K562 (cell line): ENCODE data around the gene BIVM. TPM values are rescaled to one million over a fixed set of nuclear protein-coding genes. Genes with fewer than 3 reads are reported as not detected.

ENCODE experiments used
- ATAC-seq: fragments of 200-7000 bp; cut with Tn5 transposase; 3 replicates; pipeline ENCODE4 v1.9.1; 2020; ENCODE audit warnings: moderate library complexity
- BruUV-seq: library from RNA; stranded (reverse); fragments of 400-500 nt; replicated peaks from 2 replicates; lab custom pipeline; 2021; lab: Mats Ljungman, UMichigan
- CTCF ChIA-PET: fragments of 300-600 bp; formaldehyde crosslinking; extraction: SDS; loops from one replicate; lab custom pipeline; 2021; ENCODE audit warnings: low intra/inter-chr PET ratio; lab: Yijun Ruan, JAX
- POLR2A ChIA-PET: fragments of 300-600, 350-650 bp; sonication (Branson Sonifier 250); formaldehyde crosslinking; extraction: SDS; loops from one replicate; lab custom pipeline; 2021; ENCODE audit warnings: antibody characterized with exemption, inconsistent platforms; lab: Yijun Ruan, JAX
- DNase-seq, 4 experiments: peaks; one replicate each; pipeline versions ENCODE4 v3.0.0 to v3.0.0-alpha.2; 2011 to 2018; ENCODE audit warnings: low spot score in 3 of 4, mixed read lengths in 3 of 4; ENCODE audit errors: extremely low read depth in 1 of 4
- FAIRE-seq: peaks from 2 replicates; lab custom pipeline; 2011; peaks lifted over from hg19 to GRCh38; lab: Jason Lieb, UNC
- H2AFZ ChIP-seq: 2 replicates; pipeline ENCODE4 v1.6.0; 2011; ENCODE audit warnings: low read depth, low read length, control low read depth, inconsistent platforms
- H3K27ac ChIP-seq: fragments of 200-600 bp; 3 replicates; pipeline ENCODE4 v1.8.0; 2011; ENCODE audit warnings: low read depth, mild to moderate bottlenecking, control low read depth, inconsistent platforms, low read length, moderate library complexity, mixed read lengths; ENCODE audit errors: extremely low read depth
- H3K27me3 ChIP-seq, 2 experiments: fragments of 300-600 bp in 1 of 2; 2 replicates in 1 of 2; 3 replicates in 1 of 2; pipeline versions ENCODE4 v1.6.0 to v1.8.0; 2011; ENCODE audit warnings: inconsistent platforms in 2 of 2, low read length in 2 of 2, mild to moderate bottlenecking in 1 of 2, mixed read lengths in 1 of 2, moderate library complexity in 1 of 2; ENCODE audit not compliant: control insufficient read depth in 2 of 2, insufficient read depth in 2 of 2
- H3K36me3 ChIP-seq: fragments of 300-600 bp; 3 replicates; pipeline ENCODE4 v1.8.0; 2011; ENCODE audit warnings: mild to moderate bottlenecking, low read length, inconsistent platforms; ENCODE audit not compliant: control insufficient read depth, insufficient read depth
- H3K4me1 ChIP-seq, 2 experiments: fragments of 200-600 bp in 1 of 2; replicated peaks in 1 of 2; 2 replicates in 1 of 2; 3 replicates in 1 of 2; pipeline versions ENCODE4 v1.5.1 to v1.8.0; 2011; ENCODE audit warnings: inconsistent platforms in 2 of 2, low read length in 2 of 2, mild to moderate bottlenecking in 1 of 2, mixed read lengths in 1 of 2, moderate library complexity in 1 of 2; ENCODE audit not compliant: control insufficient read depth in 2 of 2, insufficient read depth in 2 of 2
- H3K4me2 ChIP-seq: 2 replicates; pipeline ENCODE4 v1.6.1; 2011; ENCODE audit warnings: low read length, control low read depth, inconsistent platforms, mixed read lengths; ENCODE audit not compliant: insufficient read depth
- H3K4me3 ChIP-seq: fragments of 200-600 bp; sonication (generic), shearing (Covaris generic); 2 replicates; pipeline ENCODE4 v1.5.1; 2016; ENCODE audit warnings: control low read depth, inconsistent platforms
- H3K79me2 ChIP-seq: fragments of 200-600 bp; 3 replicates; pipeline ENCODE4 v1.8.0; 2011; ENCODE audit warnings: low read length, inconsistent platforms; ENCODE audit not compliant: control insufficient read depth, insufficient read depth
- H3K9ac ChIP-seq, 2 experiments: 2 replicates each; pipeline versions ENCODE4 v1.6.0 to v1.6.1; 2011; ENCODE audit warnings: low read depth in 2 of 2, low read length in 2 of 2, control low read depth in 1 of 2, inconsistent platforms in 1 of 2, mild to moderate bottlenecking in 1 of 2, mixed read lengths in 1 of 2; ENCODE audit not compliant: insufficient read depth in 1 of 2
- H3K9me1 ChIP-seq: one replicate; pipeline ENCODE4 v1.6.0; 2011; ENCODE audit warnings: inconsistent platforms, mild to moderate bottlenecking, low read length, moderate library complexity; ENCODE audit not compliant: control insufficient read depth, insufficient read depth
- H3K9me3 ChIP-seq: replicated peaks from 2 replicates; pipeline ENCODE4 v1.5.1; 2011; ENCODE audit warnings: low read depth, low read length, inconsistent platforms; ENCODE audit not compliant: control insufficient read depth, insufficient read depth
- H4K20me1 ChIP-seq: replicated peaks from 2 replicates; pipeline ENCODE4 v1.6.1; 2011; ENCODE audit warnings: low read length, inconsistent platforms, mixed read lengths; ENCODE audit not compliant: control insufficient read depth, insufficient read depth
- MYC ChIP-seq, 2 experiments: fragments of 250-450 bp in 1 of 2; sonication (Bioruptor Pico) in 1 of 2; IDR thresholded peaks; 2 replicates each; pipeline versions ENCODE4 v1.5.1 to v1.6.1; 2012 to 2021; ENCODE audit warnings: low read depth in 2 of 2, borderline replicate concordance in 1 of 2, improper control_type of control experiment in 1 of 2, low read length in 1 of 2, mild to moderate bottlenecking in 1 of 2, moderate library complexity in 1 of 2
- NFE2 ChIP-seq: IDR thresholded peaks from 2 replicates; pipeline ENCODE4 v1.6.1; 2014; ENCODE audit warnings: antibody characterized with exemption, low read depth
- RAD21 ChIP-seq, 2 experiments: fragments of 250-450 bp in 1 of 2; fragments of 450-650 bp in 1 of 2; sonication (Bioruptor Pico) in 1 of 2; formaldehyde crosslinking in 1 of 2; IDR thresholded peaks in 1 of 2; conservative IDR thresholded peaks in 1 of 2; 2 replicates each; pipeline versions ENCODE4 v1.4.0 to v1.8.0; 2020 to 2022; ENCODE audit warnings: mild to moderate bottlenecking in 2 of 2, moderate library complexity in 1 of 2
- SMC3 ChIP-seq: conservative IDR thresholded peaks from 2 replicates; pipeline ENCODE4 v1.6.1; 2011; ENCODE audit warnings: low read depth, low read length, improper control_type of control experiment; ENCODE audit not compliant: insufficient read depth
- XRCC3 ChIP-seq: fragments of 450-650 bp; IDR thresholded peaks from 2 replicates; pipeline ENCODE4 v1.6.1; 2017; ENCODE audit warnings: mild to moderate bottlenecking, moderate library complexity
- WGBS: fragments of 100-300 bp; shearing (Covaris generic); methylation state at CpG from one replicate; pipeline ENCODE4 v1.1.6; 2016; ENCODE audit warnings: low coverage, mixed read lengths; ENCODE audit not compliant: insufficient coverage; ENCODE audit errors: missing lambda C conversion rate; 5-methylcytosine and 5-hydroxymethylcytosine counted together
- in situ Hi-C: fragments of 300-500 bp; cut with MboI; formaldehyde crosslinking; loops from 4 replicates; pipeline ENCODE4 v1.15.0; 2018; ENCODE audit warnings: inconsistent platforms, mixed read lengths
- intact Hi-C: fragments of 100-400 bp; cut with micrococcal nuclease; formaldehyde crosslinking; loops from 2 replicates; pipeline ENCODE4 v1.14.2; 2022
- polyA plus RNA-seq, 8 experiments: library from polyadenylated mRNA; depleted of rRNA in 4 of 8; stranded (reverse) in 5 of 8; unstranded in 3 of 8; fragments of >200 nt; fragmentation: Nextera tagmentation in 2 of 8; fragmentation: Illumina TruSeq in 1 of 8; extraction: Ambion mirVana in 2 of 8; extraction: Trizol in 1 of 8; gene quantifications; 2 replicates each; pipeline versions ENCODE4 v1.2.1 to v1.2.3, GENCODE V29; 2011 to 2014; ENCODE audit warnings: inconsistent platforms in 1 of 8, missing spikeins in 1 of 8
- total RNA-seq, 7 experiments: library from RNA; depleted of rRNA in 6 of 7; stranded (reverse); fragments of >200 nt in 6 of 7; fragmentation: Illumina TruSeq in 2 of 7; extraction: Trizol in 2 of 7; gene quantifications; 2 replicates each; pipeline versions ENCODE4 v1.2.1 to v1.2.3, GENCODE V29; 2011 to 2021; ENCODE audit warnings: low replicate concordance in 1 of 7
- TF ChIP-seq, protein P1 (sequence below), 3 experiments: IDR thresholded peaks in 2 of 3; conservative IDR thresholded peaks in 1 of 3; 2 replicates each; pipeline ENCODE4 v1.5.1; 2011 to 2012; ENCODE audit warnings: low read length in 3 of 3, mild to moderate bottlenecking in 3 of 3, control low read depth in 2 of 3, improper control_type of control experiment in 1 of 3, inconsistent platforms in 1 of 3, low read depth in 1 of 3, mixed read lengths in 1 of 3, moderate library complexity in 1 of 3; ENCODE audit not compliant: insufficient read depth in 2 of 3
- TF ChIP-seq, protein P2 (sequence below): IDR thresholded peaks from 2 replicates; pipeline ENCODE4 v1.6.1; 2016; ENCODE audit warnings: missing genetic modification characterization, missing compliant biosample characterization
- TF ChIP-seq, protein P3 (sequence below), 2 experiments: fragments of 450-650 bp; conservative IDR thresholded peaks; 2 replicates each; pipeline ENCODE4 v1.6.1; 2017; ENCODE audit warnings: mild to moderate bottlenecking in 2 of 2, moderate library complexity in 2 of 2

Gene BIVM
- total and polyA plus RNA-seq, 9 of the 15 experiments (the other 6 are each of a cell fraction or from before 2014, with no cell fraction given) = 3.6 to 23.1 (median 16.8) TPM

DNA sequence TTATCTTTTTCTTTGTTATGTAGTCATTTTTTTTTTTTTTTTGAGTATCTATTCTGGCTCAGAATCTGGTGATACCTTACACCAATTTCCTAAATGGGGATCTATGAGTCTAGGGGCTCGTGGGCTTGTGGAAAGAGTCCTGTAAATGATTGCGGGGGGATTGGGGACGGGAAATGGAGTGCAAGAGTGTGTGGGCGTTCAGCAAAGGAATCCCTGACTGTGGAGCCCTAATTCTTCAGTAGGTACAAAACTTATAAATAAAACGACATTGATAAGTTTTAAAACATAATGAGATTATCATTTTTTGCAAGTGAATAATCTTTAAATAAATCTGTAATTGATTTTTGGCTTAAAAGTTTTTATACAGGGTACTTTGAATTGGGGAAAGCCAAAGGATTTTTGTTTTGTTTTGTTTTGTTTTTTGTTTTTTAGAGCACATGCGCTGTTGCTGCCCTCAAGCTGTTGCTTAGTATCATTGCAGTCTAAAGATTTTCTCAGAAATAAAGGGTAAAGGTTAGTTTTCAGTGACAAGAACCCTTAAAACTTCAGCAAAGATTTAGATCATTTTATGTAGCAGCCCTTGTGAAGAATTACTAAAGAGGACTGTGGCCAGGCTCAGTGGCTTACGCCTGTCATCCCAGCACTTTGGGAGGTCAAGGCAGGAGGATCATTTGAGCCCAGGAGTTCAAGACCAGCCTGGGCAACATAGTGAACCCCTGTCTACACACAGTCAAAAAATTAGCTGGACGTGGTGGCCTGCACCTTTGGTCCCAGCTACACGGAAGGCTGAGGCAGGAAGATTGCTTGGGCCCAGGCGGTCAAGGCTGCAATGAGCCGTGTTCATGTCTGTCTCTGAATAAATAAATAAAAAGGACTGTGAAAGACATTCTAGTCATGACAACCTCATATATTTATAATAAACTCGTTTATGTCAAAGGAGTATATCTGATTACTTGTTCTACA, 48.6 kb downstream of the BIVM start:
- Histone ChIP-seq H3K9ac (peak overlapping the region; percentile 84 to 88; a peak in 3 of 4 replicates), H3K4me3 (peak overlapping the region; percentile 99), H3K27ac (peak overlapping the region; percentile 93), H3K27me3 (no peaks in the 10 kb centered on the region), H3K79me2 (peaks cover 37% of the 10 kb centered on the region), H4K20me1 (no peaks in the 10 kb centered on the region), H3K4me1 (peaks cover 4 to 6% of the 10 kb centered on the region in 2 experiments; a peak in 3 of 5 replicates), H2AFZ (peak overlapping the region; percentile 94; the same call in 1 of the 2 replicates), H3K36me3 (0 out of 3 replicates have a peak, but pooled peaks cover 2% of the 10 kb centered on the region), H3K9me1 (no peaks in the 10 kb centered on the region), H3K9me3 (no peaks in the 10 kb centered on the region), H3K4me2 (peak overlapping the region; percentile 90)
- FAIRE-seq (peak; percentile 78), ATAC-seq (no peak), DNase-seq (peak in 1 of 4 experiments; percentile 39)
- ChIA-PET CTCF (interaction anchor here (1.0 kb wide), 1 partner anchor 267 kb away, joined by 4 read pairs; no protein-coding TSS in a partner anchor), POLR2A (interaction anchor here (0.6 to 0.7 kb wide), 2 partner anchors 18 to 256 kb away, joined by 3 read pairs; no protein-coding TSS in a partner anchor)
- no TSS peak for BruUV-seq
- WGBS = 2% methylated on average over 10 of the region's 12 CpGs
- in situ Hi-C loops (loop anchor here (5.0 kb wide), 1 partner anchor 250 kb away; the partner anchor contains the start of gene TPP2), intact Hi-C loops (loop anchor here (1.0 to 2.0 kb wide), 4 partner anchors 47 to 267 kb away; partner anchors contain the start of gene TEX30)
- TF ChIP-seq MYC (IDR thresholded peaks at IDR 0.05; ENCODE audit: low read depth, low read length) = peak; percentile 22; the same call in 1 of the 2 replicates
- no peak for TF ChIP-seq MYC (CRISPR knock-in tag; IDR thresholded peaks at IDR 0.05; ENCODE audit: borderline replicate concordance, low read depth)
- TF ChIP-seq, protein P1, sequence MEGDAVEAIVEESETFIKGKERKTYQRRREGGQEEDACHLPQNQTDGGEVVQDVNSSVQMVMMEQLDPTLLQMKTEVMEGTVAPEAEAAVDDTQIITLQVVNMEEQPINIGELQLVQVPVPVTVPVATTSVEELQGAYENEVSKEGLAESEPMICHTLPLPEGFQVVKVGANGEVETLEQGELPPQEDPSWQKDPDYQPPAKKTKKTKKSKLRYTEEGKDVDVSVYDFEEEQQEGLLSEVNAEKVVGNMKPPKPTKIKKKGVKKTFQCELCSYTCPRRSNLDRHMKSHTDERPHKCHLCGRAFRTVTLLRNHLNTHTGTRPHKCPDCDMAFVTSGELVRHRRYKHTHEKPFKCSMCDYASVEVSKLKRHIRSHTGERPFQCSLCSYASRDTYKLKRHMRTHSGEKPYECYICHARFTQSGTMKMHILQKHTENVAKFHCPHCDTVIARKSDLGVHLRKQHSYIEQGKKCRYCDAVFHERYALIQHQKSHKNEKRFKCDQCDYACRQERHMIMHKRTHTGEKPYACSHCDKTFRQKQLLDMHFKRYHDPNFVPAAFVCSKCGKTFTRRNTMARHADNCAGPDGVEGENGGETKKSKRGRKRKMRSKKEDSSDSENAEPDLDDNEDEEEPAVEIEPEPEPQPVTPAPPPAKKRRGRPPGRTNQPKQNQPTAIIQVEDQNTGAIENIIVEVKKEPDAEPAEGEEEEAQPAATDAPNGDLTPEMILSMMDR (IDR thresholded peaks at IDR 0.05 in 2 of 3, conservative IDR thresholded peaks at IDR 0.05 in 1 of 3; ENCODE audit: insufficient read depth in 2 of 3, low read depth in 1 of 3, low read length in 3 of 3) = peak; percentile 43 to 73 (median 46); a peak in 4 of 6 replicates
- no peak for TF ChIP-seq XRCC3
- TF ChIP-seq, protein P2, sequence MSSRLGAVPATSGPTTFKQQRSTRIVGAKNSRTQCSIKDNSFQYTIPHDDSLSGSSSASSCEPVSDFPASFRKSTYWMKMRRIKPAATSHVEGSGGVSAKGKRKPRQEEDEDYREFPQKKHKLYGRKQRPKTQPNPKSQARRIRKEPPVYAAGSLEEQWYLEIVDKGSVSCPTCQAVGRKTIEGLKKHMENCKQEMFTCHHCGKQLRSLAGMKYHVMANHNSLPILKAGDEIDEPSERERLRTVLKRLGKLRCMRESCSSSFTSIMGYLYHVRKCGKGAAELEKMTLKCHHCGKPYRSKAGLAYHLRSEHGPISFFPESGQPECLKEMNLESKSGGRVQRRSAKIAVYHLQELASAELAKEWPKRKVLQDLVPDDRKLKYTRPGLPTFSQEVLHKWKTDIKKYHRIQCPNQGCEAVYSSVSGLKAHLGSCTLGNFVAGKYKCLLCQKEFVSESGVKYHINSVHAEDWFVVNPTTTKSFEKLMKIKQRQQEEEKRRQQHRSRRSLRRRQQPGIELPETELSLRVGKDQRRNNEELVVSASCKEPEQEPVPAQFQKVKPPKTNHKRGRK (tag) = 0 out of 2 replicates have a peak, but pooled peaks have one; percentile 24
- TF ChIP-seq NFE2 = no peak
- 0 out of 2 replicates have a peak, but pooled peaks have one; percentile 18 for TF ChIP-seq SMC3
- TF ChIP-seq RAD21 (CRISPR knock-in tag; conservative IDR thresholded peaks at IDR 0.05 in 1 of 2, IDR thresholded peaks at IDR 0.05 in 1 of 2) = peak; percentile 56 to 65
- TF ChIP-seq, protein P3, sequence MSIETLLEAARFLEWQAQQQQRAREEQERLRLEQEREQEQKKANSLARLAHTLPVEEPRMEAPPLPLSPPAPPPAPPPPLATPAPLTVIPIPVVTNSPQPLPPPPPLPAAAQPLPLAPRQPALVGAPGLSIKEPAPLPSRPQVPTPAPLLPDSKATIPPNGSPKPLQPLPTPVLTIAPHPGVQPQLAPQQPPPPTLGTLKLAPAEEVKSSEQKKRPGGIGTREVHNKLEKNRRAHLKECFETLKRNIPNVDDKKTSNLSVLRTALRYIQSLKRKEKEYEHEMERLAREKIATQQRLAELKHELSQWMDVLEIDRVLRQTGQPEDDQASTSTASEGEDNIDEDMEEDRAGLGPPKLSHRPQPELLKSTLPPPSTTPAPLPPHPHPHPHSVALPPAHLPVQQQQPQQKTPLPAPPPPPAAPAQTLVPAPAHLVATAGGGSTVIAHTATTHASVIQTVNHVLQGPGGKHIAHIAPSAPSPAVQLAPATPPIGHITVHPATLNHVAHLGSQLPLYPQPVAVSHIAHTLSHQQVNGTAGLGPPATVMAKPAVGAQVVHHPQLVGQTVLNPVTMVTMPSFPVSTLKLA (conservative IDR thresholded peaks at IDR 0.05) = peak; percentile 60 to 62; a peak in 3 of 4 replicates
